WTC11 (cell line): ENCODE data around the gene TTC7B. TPM values are rescaled to one million over a fixed set of nuclear protein-coding genes. Genes with fewer than 3 reads are reported as not detected.

ENCODE experiments used
- ATAC-seq: fragments of 200-7000 bp; cut with Tn5 transposase; 2 replicates; pipeline ENCODE4 v1.10.0; 2021; ENCODE audit warnings: mild to moderate bottlenecking, moderate library complexity
- CTCF ChIA-PET: fragments of 300-600 bp; sonication (Branson Sonifier 250); formaldehyde crosslinking; loops from one replicate; lab custom pipeline; 2021; ENCODE audit warnings: antibody characterized with exemption; lab: Charles Lee
- POLR2A ChIA-PET: fragments of 350-600 bp; sonication (Branson Sonifier 250); formaldehyde crosslinking; loops from one replicate; lab custom pipeline; 2021; ENCODE audit warnings: antibody characterized with exemption; lab: Charles Lee
- DNase-seq: peaks from one replicate; pipeline ENCODE4 v3.0.0; 2021; ENCODE audit warnings: low spot score
- H3K27ac Mint-ChIP-seq: 2 replicates; pipeline ENCODE4 v1.8.0; 2021; ENCODE audit warnings: mixed read lengths
- H3K27me3 Mint-ChIP-seq: 2 replicates; pipeline ENCODE4 v1.8.0; 2021; ENCODE audit warnings: low read depth, mild to moderate bottlenecking, moderate library complexity, mixed read lengths
- H3K36me3 Mint-ChIP-seq: 2 replicates; pipeline ENCODE4 v1.8.0; 2021; ENCODE audit warnings: mixed read lengths
- H3K4me1 Mint-ChIP-seq: 2 replicates; pipeline ENCODE4 v1.8.0; 2022; ENCODE audit warnings: mixed read lengths
- H3K4me3 Mint-ChIP-seq: 2 replicates; pipeline ENCODE4 v1.8.0; 2021; ENCODE audit warnings: mild to moderate bottlenecking, moderate library complexity, mixed read lengths
- H3K9me3 Mint-ChIP-seq: 2 replicates; pipeline ENCODE4 v1.8.0; 2021; ENCODE audit warnings: mixed read lengths
- ARID4B ChIP-seq: sonication (generic); formaldehyde crosslinking; IDR thresholded peaks from 2 replicates; pipeline ENCODE4 v1.8.0; 2023; ENCODE audit warnings: missing genetic modification reagents, mild to moderate bottlenecking, borderline replicate concordance
- ATF3 ChIP-seq: sonication (generic); formaldehyde crosslinking; conservative IDR thresholded peaks from 2 replicates; pipeline ENCODE4 v1.8.1; 2022; ENCODE audit warnings: mild to moderate bottlenecking, missing genetic modification reagents
- ERG ChIP-seq: fragments of 250-450 bp; sonication (Bioruptor Pico); IDR thresholded peaks from 2 replicates; pipeline ENCODE4 v1.8.0; 2021; ENCODE audit warnings: mild to moderate bottlenecking
- FOXK1 ChIP-seq: sonication (generic); formaldehyde crosslinking; IDR thresholded peaks from 2 replicates; pipeline ENCODE4 v1.8.0; 2022; ENCODE audit warnings: mild to moderate bottlenecking, moderate library complexity, missing genetic modification reagents
- GTF2I ChIP-seq: fragments of 250-450 bp; sonication (Bioruptor Pico); conservative IDR thresholded peaks from 2 replicates; pipeline ENCODE4 v1.4.0; 2021; ENCODE audit warnings: mild to moderate bottlenecking
- HMGXB4 ChIP-seq: sonication (generic); formaldehyde crosslinking; IDR thresholded peaks from 2 replicates; pipeline ENCODE4 v1.8.1; 2023; ENCODE audit warnings: mild to moderate bottlenecking, moderate library complexity, missing genetic modification reagents
- JAZF1 ChIP-seq: fragments of 250-450 bp; sonication (Bioruptor Pico); IDR thresholded peaks from 2 replicates; pipeline ENCODE4 v1.9.0; 2021; ENCODE audit warnings: moderate library complexity, mild to moderate bottlenecking, inconsistent platforms
- NR2C2 ChIP-seq: sonication (generic); formaldehyde crosslinking; IDR thresholded peaks from 2 replicates; pipeline ENCODE4 v1.8.0; 2022; ENCODE audit warnings: mild to moderate bottlenecking, missing genetic modification reagents
- NR3C1 ChIP-seq: sonication (generic); formaldehyde crosslinking; conservative IDR thresholded peaks from 2 replicates; pipeline ENCODE4 v1.8.1; 2023; ENCODE audit warnings: low read depth, mild to moderate bottlenecking, missing genetic modification reagents
- TCF7 ChIP-seq: sonication (generic); formaldehyde crosslinking; IDR thresholded peaks from 2 replicates; pipeline ENCODE4 v1.8.0; 2022; ENCODE audit warnings: mild to moderate bottlenecking, low read depth, missing genetic modification reagents, moderate library complexity
- TEAD1 ChIP-seq: sonication (generic); formaldehyde crosslinking; IDR thresholded peaks from 2 replicates; pipeline ENCODE4 v1.8.0; 2022; ENCODE audit warnings: mild to moderate bottlenecking, missing genetic modification reagents
- TEAD4 ChIP-seq: sonication (generic); formaldehyde crosslinking; IDR thresholded peaks from 2 replicates; pipeline ENCODE4 v1.8.0; 2022; ENCODE audit warnings: mild to moderate bottlenecking, missing genetic modification reagents
- ZBTB21 ChIP-seq: sonication (generic); formaldehyde crosslinking; IDR thresholded peaks from 2 replicates; pipeline ENCODE4 v1.8.1; 2023; ENCODE audit warnings: mild to moderate bottlenecking, missing genetic modification reagents, borderline replicate concordance
- ZNF423 ChIP-seq: fragments of 250-450 bp; sonication (Bioruptor Pico); IDR thresholded peaks from 2 replicates; pipeline ENCODE4 v2.1.2; 2022; ENCODE audit warnings: mild to moderate bottlenecking, moderate library complexity
- total RNA-seq: library from RNA; stranded (reverse); gene quantifications from 3 replicates; pipeline ENCODE4 v1.2.3, GENCODE V29; 2021
- TF ChIP-seq, protein P1 (sequence below): sonication (generic); formaldehyde crosslinking; IDR thresholded peaks from 2 replicates; pipeline ENCODE4 v1.8.0; 2023; ENCODE audit warnings: missing genetic modification reagents
- TF ChIP-seq, protein P2 (sequence below): sonication (generic); formaldehyde crosslinking; IDR thresholded peaks from 2 replicates; pipeline ENCODE4 v1.8.1; 2023; ENCODE audit warnings: mild to moderate bottlenecking, missing genetic modification reagents, moderate library complexity
- TF ChIP-seq, protein P3 (sequence below): sonication (generic); formaldehyde crosslinking; conservative IDR thresholded peaks from 2 replicates; pipeline ENCODE4 v1.8.1; 2023; ENCODE audit warnings: mild to moderate bottlenecking, low read depth, missing genetic modification reagents, moderate library complexity
- TF ChIP-seq, protein P4 (sequence below): fragments of 250-450 bp; sonication (Bioruptor Pico); IDR thresholded peaks from 2 replicates; pipeline ENCODE4 v2.1.2; 2022; ENCODE audit warnings: mild to moderate bottlenecking, moderate library complexity

The TTC7B gene
- total RNA-seq, 1 experiment from 2014 or later = 27.6 TPM

GRCh38 chr14:90534091-90534837 is 282.0 kb downstream of the TTC7B start:
- ATAC-seq (no peak), DNase-seq (no peak)
- H3K4me3 Mint-ChIP-seq = no peak overlapping the region
- ChIA-PET POLR2A (no interaction called here), CTCF (no interaction called here)
- TF ChIP-seq, protein P1, sequence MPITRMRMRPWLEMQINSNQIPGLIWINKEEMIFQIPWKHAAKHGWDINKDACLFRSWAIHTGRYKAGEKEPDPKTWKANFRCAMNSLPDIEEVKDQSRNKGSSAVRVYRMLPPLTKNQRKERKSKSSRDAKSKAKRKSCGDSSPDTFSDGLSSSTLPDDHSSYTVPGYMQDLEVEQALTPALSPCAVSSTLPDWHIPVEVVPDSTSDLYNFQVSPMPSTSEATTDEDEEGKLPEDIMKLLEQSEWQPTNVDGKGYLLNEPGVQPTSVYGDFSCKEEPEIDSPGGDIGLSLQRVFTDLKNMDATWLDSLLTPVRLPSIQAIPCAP (CRISPR knock-in tag) = no peak
- TF ChIP-seq GTF2I (CRISPR knock-in tag) (no peak), ZNF423 (CRISPR knock-in tag) (no peak), TEAD4 (no peak), NR3C1 (CRISPR knock-in tag) (no peak), ERG (no peak), JAZF1 (CRISPR knock-in tag) (no peak), FOXK1 (CRISPR knock-in tag) (no peak), HMGXB4 (CRISPR knock-in tag) (no peak), TCF7 (CRISPR knock-in tag) (no peak), ZBTB21 (CRISPR knock-in tag) (no peak)
- TF ChIP-seq, protein P2, sequence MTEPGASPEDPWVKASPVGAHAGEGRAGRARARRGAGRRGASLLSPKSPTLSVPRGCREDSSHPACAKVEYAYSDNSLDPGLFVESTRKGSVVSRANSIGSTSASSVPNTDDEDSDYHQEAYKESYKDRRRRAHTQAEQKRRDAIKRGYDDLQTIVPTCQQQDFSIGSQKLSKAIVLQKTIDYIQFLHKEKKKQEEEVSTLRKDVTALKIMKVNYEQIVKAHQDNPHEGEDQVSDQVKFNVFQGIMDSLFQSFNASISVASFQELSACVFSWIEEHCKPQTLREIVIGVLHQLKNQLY (CRISPR knock-in tag) = no peak
- H3K27me3 Mint-ChIP-seq = no peaks in the 10 kb centered on the region; the same call in 1 of the 2 replicates
- H3K4me1 Mint-ChIP-seq = peaks cover 17% of the 10 kb centered on the region
- no peaks in the 10 kb centered on the region for H3K36me3 Mint-ChIP-seq
- no peak overlapping the region for H3K27ac Mint-ChIP-seq
- H3K9me3 Mint-ChIP-seq = no peaks in the 10 kb centered on the region

DNA sequence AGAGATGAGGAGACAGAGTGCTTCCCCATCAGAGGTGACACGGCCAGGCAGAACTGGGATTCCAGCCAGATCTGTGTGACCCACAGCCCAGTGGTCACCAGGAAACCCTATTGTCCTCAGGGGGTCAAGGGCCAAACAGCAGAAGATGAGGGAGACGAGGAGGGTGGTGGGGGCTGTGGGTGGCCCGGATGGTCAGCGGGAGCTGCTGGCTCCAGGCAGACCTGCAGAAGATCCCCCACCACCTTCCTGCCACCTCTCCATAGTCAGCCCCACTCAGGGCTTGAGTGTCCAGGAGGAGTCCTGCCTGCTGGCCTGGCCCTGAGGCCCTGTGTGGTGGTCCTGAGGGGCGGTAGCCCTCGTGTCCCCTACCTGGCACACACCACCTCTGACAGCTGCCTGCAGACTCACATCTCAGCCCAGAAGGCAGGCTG is 282.6 kb downstream of the TTC7B start:
- ChIA-PET CTCF (no interaction called here), POLR2A (no interaction called here)
- no peak overlapping the region for H3K27ac Mint-ChIP-seq
- no peak overlapping the region for H3K4me3 Mint-ChIP-seq
- no peaks in the 10 kb centered on the region; the same call in 1 of the 2 replicates for H3K27me3 Mint-ChIP-seq
- H3K36me3 Mint-ChIP-seq = 0 out of 2 replicates have a peak, but pooled peaks cover 2% of the 10 kb centered on the region
- DNase-seq (no peak), ATAC-seq (no peak)
- H3K4me1 Mint-ChIP-seq = peaks cover 17% of the 10 kb centered on the region
- peaks cover 3% of the 10 kb centered on the region for H3K9me3 Mint-ChIP-seq
- TF ChIP-seq, protein P3, sequence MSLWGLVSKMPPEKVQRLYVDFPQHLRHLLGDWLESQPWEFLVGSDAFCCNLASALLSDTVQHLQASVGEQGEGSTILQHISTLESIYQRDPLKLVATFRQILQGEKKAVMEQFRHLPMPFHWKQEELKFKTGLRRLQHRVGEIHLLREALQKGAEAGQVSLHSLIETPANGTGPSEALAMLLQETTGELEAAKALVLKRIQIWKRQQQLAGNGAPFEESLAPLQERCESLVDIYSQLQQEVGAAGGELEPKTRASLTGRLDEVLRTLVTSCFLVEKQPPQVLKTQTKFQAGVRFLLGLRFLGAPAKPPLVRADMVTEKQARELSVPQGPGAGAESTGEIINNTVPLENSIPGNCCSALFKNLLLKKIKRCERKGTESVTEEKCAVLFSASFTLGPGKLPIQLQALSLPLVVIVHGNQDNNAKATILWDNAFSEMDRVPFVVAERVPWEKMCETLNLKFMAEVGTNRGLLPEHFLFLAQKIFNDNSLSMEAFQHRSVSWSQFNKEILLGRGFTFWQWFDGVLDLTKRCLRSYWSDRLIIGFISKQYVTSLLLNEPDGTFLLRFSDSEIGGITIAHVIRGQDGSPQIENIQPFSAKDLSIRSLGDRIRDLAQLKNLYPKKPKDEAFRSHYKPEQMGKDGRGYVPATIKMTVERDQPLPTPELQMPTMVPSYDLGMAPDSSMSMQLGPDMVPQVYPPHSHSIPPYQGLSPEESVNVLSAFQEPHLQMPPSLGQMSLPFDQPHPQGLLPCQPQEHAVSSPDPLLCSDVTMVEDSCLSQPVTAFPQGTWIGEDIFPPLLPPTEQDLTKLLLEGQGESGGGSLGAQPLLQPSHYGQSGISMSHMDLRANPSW = no peak
- TF ChIP-seq, protein P4, sequence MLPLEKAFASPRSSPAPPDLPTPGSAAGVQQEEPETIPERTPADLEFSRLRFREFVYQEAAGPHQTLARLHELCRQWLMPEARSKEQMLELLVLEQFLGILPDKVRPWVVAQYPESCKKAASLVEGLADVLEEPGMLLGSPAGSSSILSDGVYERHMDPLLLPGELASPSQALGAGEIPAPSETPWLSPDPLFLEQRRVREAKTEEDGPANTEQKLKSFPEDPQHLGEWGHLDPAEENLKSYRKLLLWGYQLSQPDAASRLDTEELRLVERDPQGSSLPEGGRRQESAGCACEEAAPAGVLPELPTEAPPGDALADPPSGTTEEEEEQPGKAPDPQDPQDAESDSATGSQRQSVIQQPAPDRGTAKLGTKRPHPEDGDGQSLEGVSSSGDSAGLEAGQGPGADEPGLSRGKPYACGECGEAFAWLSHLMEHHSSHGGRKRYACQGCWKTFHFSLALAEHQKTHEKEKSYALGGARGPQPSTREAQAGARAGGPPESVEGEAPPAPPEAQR = no peak
- TF ChIP-seq ATF3 (CRISPR knock-in tag) (no peak), TEAD1 (no peak), NR2C2 (CRISPR knock-in tag) (no peak), ARID4B (no peak)
- TF ChIP-seq, protein P1 (CRISPR knock-in tag) = no peak
